Duodenal mucosa (tissue), 2 donors: ENCODE data around the gene NQO2.

Experiments used
- H3K27ac ChIP-seq: one replicate; pipeline ENCODE4 v1.7.0; 2013; ENCODE audit warnings: low read depth, low read length
- H3K27me3 ChIP-seq, 2 donors: one replicate each; pipeline ENCODE4 v1.7.0; 2013; ENCODE audit warnings: low read length in 2 of 2, control low read depth in 1 of 2; ENCODE audit not compliant: insufficient read depth in 2 of 2, control insufficient read depth in 1 of 2
- H3K36me3 ChIP-seq, 2 donors: one replicate each; pipeline ENCODE4 v1.7.0; 2013; ENCODE audit warnings: low read length in 2 of 2, control low read depth in 1 of 2; ENCODE audit not compliant: insufficient read depth in 2 of 2, control insufficient read depth in 1 of 2
- H3K4me1 ChIP-seq, 2 donors: one replicate each; pipeline ENCODE4 v1.7.0; 2013; ENCODE audit warnings: low read length in 2 of 2, control low read depth in 1 of 2; ENCODE audit not compliant: insufficient read depth in 2 of 2, control insufficient read depth in 1 of 2
- H3K4me3 ChIP-seq, 2 donors: one replicate each; pipeline ENCODE4 v1.7.0; 2013; ENCODE audit warnings: low read length in 2 of 2, low read depth in 1 of 2
- H3K9ac ChIP-seq, 2 donors: one replicate each; pipeline ENCODE4 v1.7.0; 2013; ENCODE audit warnings: low read length in 2 of 2, low read depth in 1 of 2
- H3K9me3 ChIP-seq, 2 donors: one replicate each; pipeline ENCODE4 v1.7.0; 2013; ENCODE audit warnings: low read length in 2 of 2, control low read depth in 1 of 2; ENCODE audit not compliant: control insufficient read depth in 1 of 2

The NQO2 gene

GRCh38 chr6:2959909-2960719 lies 39.6 kb upstream of the NQO2 start:
- H3K9ac ChIP-seq: peak overlapping the region in 1 of 2 donors; percentile 32
- peaks cover 60 to 65% of the 10 kb centered on the region in 2 donors for H3K4me1 ChIP-seq
- no peak overlapping the region for H3K27ac ChIP-seq
- H3K9me3 ChIP-seq: no peaks in the 10 kb centered on the region
- peak overlapping the region in 1 of 2 donors; percentile 9 for H3K4me3 ChIP-seq
- peaks cover 17 to 47% of the 10 kb centered on the region in 2 donors for H3K36me3 ChIP-seq
- no peaks in the 10 kb centered on the region for H3K27me3 ChIP-seq

- H3K27ac ChIP-seq: no peak overlapping the region
- no peaks in the 10 kb centered on the region for H3K9me3 ChIP-seq
- H3K27me3 ChIP-seq: no peaks in the 10 kb centered on the region
- peak overlapping the region in 1 of 2 donors; percentile 53 for H3K9ac ChIP-seq
- peak overlapping the region in 1 of 2 donors; percentile 24 for H3K4me3 ChIP-seq
- peaks cover 17 to 39% of the 10 kb centered on the region in 2 donors for H3K36me3 ChIP-seq
- H3K4me1 ChIP-seq: peaks cover 66 to 69% of the 10 kb centered on the region in 2 donors
Observed at GRCh38 chr6:2960935-2961334, 38.8 kb upstream of the NQO2 start.

GRCh38 chr6:2961506-2961905 lies 38.2 kb upstream of the NQO2 start:
- Histone ChIP-seq H3K9me3 (no peaks in the 10 kb centered on the region), H3K36me3 (peaks cover 13 to 33% of the 10 kb centered on the region in 2 donors), H3K9ac (peak overlapping the region; percentile 34 to 53), H3K27ac (peak overlapping the region; percentile 17), H3K4me3 (peak overlapping the region; percentile 37 to 56), H3K4me1 (peaks cover 72% of the 10 kb centered on the region in 2 donors), H3K27me3 (no peaks in the 10 kb centered on the region)

GRCh38 chr6:2962004-2962403 lies 37.7 kb upstream of the NQO2 start:
- peak overlapping the region; percentile 17 for H3K27ac ChIP-seq
- H3K9me3 ChIP-seq: no peaks in the 10 kb centered on the region
- H3K9ac ChIP-seq: peak overlapping the region; percentile 52 to 53
- H3K27me3 ChIP-seq: no peaks in the 10 kb centered on the region
- H3K4me3 ChIP-seq: peak overlapping the region; percentile 37 to 56
- H3K4me1 ChIP-seq: peaks cover 74 to 77% of the 10 kb centered on the region in 2 donors
- H3K36me3 ChIP-seq: peaks cover 10 to 29% of the 10 kb centered on the region in 2 donors

- Histone ChIP-seq H3K36me3 (peaks cover 6 to 25% of the 10 kb centered on the region in 2 donors), H3K4me3 (peak overlapping the region in 1 of 2 donors; percentile 26), H3K27me3 (no peaks in the 10 kb centered on the region), H3K9ac (peak overlapping the region; percentile 52 to 53), H3K4me1 (peaks cover 68 to 73% of the 10 kb centered on the region in 2 donors), H3K27ac (peak overlapping the region; percentile 13), H3K9me3 (no peaks in the 10 kb centered on the region)
Observed at GRCh38 chr6:2962636-2963035, 37.1 kb upstream of the NQO2 start.

GRCh38 chr6:2963756-2964155 lies 35.9 kb upstream of the NQO2 start:
- Histone ChIP-seq H3K9ac (no peak overlapping the region), H3K36me3 (peaks cover 0 to 22% of the 10 kb centered on the region in 2 donors), H3K4me3 (no peak overlapping the region), H3K4me1 (peaks cover 57 to 63% of the 10 kb centered on the region in 2 donors), H3K27ac (no peak overlapping the region), H3K9me3 (no peaks in the 10 kb centered on the region), H3K27me3 (no peaks in the 10 kb centered on the region)

GRCh38 chr6:2964793-2965505 lies 34.7 kb upstream of the NQO2 start:
- H3K4me3 ChIP-seq: no peak overlapping the region
- no peak overlapping the region for H3K27ac ChIP-seq
- no peaks in the 10 kb centered on the region for H3K9me3 ChIP-seq
- peaks cover 55 to 63% of the 10 kb centered on the region in 2 donors for H3K4me1 ChIP-seq
- no peaks in the 10 kb centered on the region for H3K27me3 ChIP-seq
- H3K9ac ChIP-seq: no peak overlapping the region
- H3K36me3 ChIP-seq: peaks cover 0 to 13% of the 10 kb centered on the region in 2 donors

- H3K27me3 ChIP-seq: no peaks in the 10 kb centered on the region
- H3K4me3 ChIP-seq: no peak overlapping the region
- H3K9ac ChIP-seq: peak overlapping the region in 1 of 2 donors; percentile 3
- H3K27ac ChIP-seq: no peak overlapping the region
- no peaks in the 10 kb centered on the region for H3K9me3 ChIP-seq
- H3K36me3 ChIP-seq: peaks cover 0 to 9% of the 10 kb centered on the region in 2 donors
- peaks cover 41 to 57% of the 10 kb centered on the region in 2 donors for H3K4me1 ChIP-seq
Observed at GRCh38 chr6:2966347-2966746, 33.3 kb upstream of the NQO2 start.

- Histone ChIP-seq H3K9me3 (no peaks in the 10 kb centered on the region), H3K36me3 (peaks cover 0 to 9% of the 10 kb centered on the region in 2 donors), H3K27ac (no peak overlapping the region), H3K4me1 (peaks cover 27 to 41% of the 10 kb centered on the region in 2 donors), H3K9ac (peak overlapping the region in 1 of 2 donors; percentile 43), H3K27me3 (no peaks in the 10 kb centered on the region), H3K4me3 (no peak overlapping the region)
Observed at GRCh38 chr6:2967936-2968335, 31.8 kb upstream of the NQO2 start.

GRCh38 chr6:2968600-2969135 lies 31.0 kb upstream of the NQO2 start:
- Histone ChIP-seq H3K36me3 (peaks cover 0 to 9% of the 10 kb centered on the region in 2 donors), H3K9me3 (no peaks in the 10 kb centered on the region), H3K4me1 (peaks cover 21 to 35% of the 10 kb centered on the region in 2 donors), H3K27me3 (no peaks in the 10 kb centered on the region), H3K4me3 (no peak overlapping the region), H3K27ac (no peak overlapping the region), H3K9ac (no peak overlapping the region)
